ENCODE measurements around the gene CSTPP1.

DNA sequence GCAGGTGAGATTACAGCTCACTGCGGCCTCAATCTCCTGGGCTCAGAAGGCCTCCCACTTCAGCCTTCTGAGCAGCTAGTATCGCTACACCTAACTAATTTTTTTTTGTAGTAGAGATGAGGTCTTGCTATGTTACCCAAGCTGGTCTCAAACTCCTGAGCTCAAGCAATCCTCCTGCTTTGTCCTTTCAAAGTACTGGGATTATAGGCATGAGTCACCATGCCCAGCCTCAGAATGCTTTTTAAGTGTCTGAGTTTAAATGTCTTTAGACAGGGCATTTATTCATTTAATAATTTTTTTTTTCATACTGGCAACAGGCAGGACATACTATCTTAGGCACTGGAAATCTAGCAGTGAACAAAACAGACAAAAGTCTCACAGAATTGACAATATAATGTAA, 45.9 kb upstream of the CSTPP1 start:
- TF ChIP-seq POLR2A (IDR thresholded peaks at IDR 0.05; ENCODE audit: low read depth): no peak
- TF ChIP-seq, protein P1, sequence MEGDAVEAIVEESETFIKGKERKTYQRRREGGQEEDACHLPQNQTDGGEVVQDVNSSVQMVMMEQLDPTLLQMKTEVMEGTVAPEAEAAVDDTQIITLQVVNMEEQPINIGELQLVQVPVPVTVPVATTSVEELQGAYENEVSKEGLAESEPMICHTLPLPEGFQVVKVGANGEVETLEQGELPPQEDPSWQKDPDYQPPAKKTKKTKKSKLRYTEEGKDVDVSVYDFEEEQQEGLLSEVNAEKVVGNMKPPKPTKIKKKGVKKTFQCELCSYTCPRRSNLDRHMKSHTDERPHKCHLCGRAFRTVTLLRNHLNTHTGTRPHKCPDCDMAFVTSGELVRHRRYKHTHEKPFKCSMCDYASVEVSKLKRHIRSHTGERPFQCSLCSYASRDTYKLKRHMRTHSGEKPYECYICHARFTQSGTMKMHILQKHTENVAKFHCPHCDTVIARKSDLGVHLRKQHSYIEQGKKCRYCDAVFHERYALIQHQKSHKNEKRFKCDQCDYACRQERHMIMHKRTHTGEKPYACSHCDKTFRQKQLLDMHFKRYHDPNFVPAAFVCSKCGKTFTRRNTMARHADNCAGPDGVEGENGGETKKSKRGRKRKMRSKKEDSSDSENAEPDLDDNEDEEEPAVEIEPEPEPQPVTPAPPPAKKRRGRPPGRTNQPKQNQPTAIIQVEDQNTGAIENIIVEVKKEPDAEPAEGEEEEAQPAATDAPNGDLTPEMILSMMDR (IDR thresholded peaks at IDR 0.05): no peak
- no peak for TF ChIP-seq POLR2AphosphoS5 (IDR thresholded peaks at IDR 0.05)
- no peak for TF ChIP-seq EP300 (IDR thresholded peaks at IDR 0.05)

Measured in esophagus muscularis mucosa (tissue), 4 donors.